ENCODE results near the gene SLC36A3. TPM values are rescaled to one million over a fixed set of nuclear protein-coding genes. Genes with fewer than 3 reads are reported as not detected.
A peak's percentile ranks its signal among the peaks of the same experiment; 100 is the strongest.

SLC36A3 gene
- total RNA-seq, 2 experiments from 2014 or later = not detected

- Histone ChIP-seq H3K36me3 (ENCODE audit: insufficient read depth, low read length) (peaks cover 62% of the 10 kb centered on the region), H3K27ac (ENCODE audit: low read depth, low read length, poor library complexity, severe bottlenecking) (peak overlapping the region; percentile 88), H2AFZ (ENCODE audit: low read length) (no peak overlapping the region), H3K4me1 (ENCODE audit: insufficient read depth, low read length, poor library complexity, severe bottlenecking) (peaks cover 46% of the 10 kb centered on the region), H3K9me2 (ENCODE audit: insufficient read depth, low read length) (no peaks in the 10 kb centered on the region), H3K79me2 (ENCODE audit: insufficient read depth, low read depth, low read length) (peaks cover 87% of the 10 kb centered on the region), H3K4me3 (ENCODE audit: low read depth, low read length, poor library complexity, severe bottlenecking) (peak overlapping the region; percentile 97), H4K20me1 (ENCODE audit: insufficient read depth, low read length) (peaks cover 8% of the 10 kb centered on the region; the same call in 1 of the 2 replicates), H3K9me3 (ENCODE audit: low read length) (no peaks in the 10 kb centered on the region), H3K4me2 (ENCODE audit: low read length) (peak overlapping the region; percentile 99)
- TF ChIP-seq, protein P1, sequence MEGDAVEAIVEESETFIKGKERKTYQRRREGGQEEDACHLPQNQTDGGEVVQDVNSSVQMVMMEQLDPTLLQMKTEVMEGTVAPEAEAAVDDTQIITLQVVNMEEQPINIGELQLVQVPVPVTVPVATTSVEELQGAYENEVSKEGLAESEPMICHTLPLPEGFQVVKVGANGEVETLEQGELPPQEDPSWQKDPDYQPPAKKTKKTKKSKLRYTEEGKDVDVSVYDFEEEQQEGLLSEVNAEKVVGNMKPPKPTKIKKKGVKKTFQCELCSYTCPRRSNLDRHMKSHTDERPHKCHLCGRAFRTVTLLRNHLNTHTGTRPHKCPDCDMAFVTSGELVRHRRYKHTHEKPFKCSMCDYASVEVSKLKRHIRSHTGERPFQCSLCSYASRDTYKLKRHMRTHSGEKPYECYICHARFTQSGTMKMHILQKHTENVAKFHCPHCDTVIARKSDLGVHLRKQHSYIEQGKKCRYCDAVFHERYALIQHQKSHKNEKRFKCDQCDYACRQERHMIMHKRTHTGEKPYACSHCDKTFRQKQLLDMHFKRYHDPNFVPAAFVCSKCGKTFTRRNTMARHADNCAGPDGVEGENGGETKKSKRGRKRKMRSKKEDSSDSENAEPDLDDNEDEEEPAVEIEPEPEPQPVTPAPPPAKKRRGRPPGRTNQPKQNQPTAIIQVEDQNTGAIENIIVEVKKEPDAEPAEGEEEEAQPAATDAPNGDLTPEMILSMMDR (conservative IDR thresholded peaks at IDR 0.05; ENCODE audit: low read length) = no peak
- TF ChIP-seq EZH2phosphoT487 (IDR thresholded peaks at IDR 0.05; ENCODE audit: borderline replicate concordance, low read depth, low read length) = no peak
- intact Hi-C loops (cut with micrococcal nuclease; ENCODE audit: unreplicated experiment) = loop anchor here (5.0 to 10.0 kb wide), 2 partner anchors 59 to 773 kb away; no protein-coding TSS in a partner anchor
- DNase-seq (ENCODE audit: low spot score) = no peak
- BruUV-seq (replicated peaks) = no TSS peak
- ChIA-PET POLR2A (interaction anchor here (0.6 to 2.3 kb wide), 10 partner anchors 10 to 991 kb away, joined by 3 to 8 read pairs (median 4); partner anchors contain the start of gene CCDC69), CTCF (ENCODE audit: unreplicated experiment) (interaction anchor here (1.0 to 1.8 kb wide), 4 partner anchors 44 to 131 kb away, joined by 3 to 6 read pairs (median 4); no protein-coding TSS in a partner anchor)
These were observed 45.4 kb downstream of the SLC36A3 start for GRCh38 chr5:151258201-151258611.

GRCh38 chr5:151257731-151258181 lies 45.8 kb downstream of the SLC36A3 start:
- Histone ChIP-seq H3K27ac (ENCODE audit: low read depth, low read length, poor library complexity, severe bottlenecking) (peak overlapping the region; percentile 88), H3K79me2 (ENCODE audit: insufficient read depth, low read depth, low read length) (peaks cover 84% of the 10 kb centered on the region)
- intact Hi-C loops (cut with micrococcal nuclease; ENCODE audit: unreplicated experiment) = loop anchor here (2.0 to 10.0 kb wide), 3 partner anchors 60 to 773 kb away; no protein-coding TSS in a partner anchor

More at GRCh38 chr5:151257731-151258181, 45.8 kb downstream of the SLC36A3 start:
- Histone ChIP-seq H2AFZ (ENCODE audit: low read length) (no peak overlapping the region), H3K9me3 (ENCODE audit: low read length) (no peaks in the 10 kb centered on the region), H3K36me3 (ENCODE audit: insufficient read depth, low read length) (peaks cover 59% of the 10 kb centered on the region), H3K9me2 (ENCODE audit: insufficient read depth, low read length) (no peaks in the 10 kb centered on the region), H4K20me1 (ENCODE audit: insufficient read depth, low read length) (peaks cover 9% of the 10 kb centered on the region; the same call in 1 of the 2 replicates), H3K4me2 (ENCODE audit: low read length) (peak overlapping the region; percentile 99), H3K4me1 (ENCODE audit: insufficient read depth, low read length, poor library complexity, severe bottlenecking) (peaks cover 46% of the 10 kb centered on the region), H3K4me3 (ENCODE audit: low read depth, low read length, poor library complexity, severe bottlenecking) (peak overlapping the region; percentile 97)
- BruUV-seq (replicated peaks) = no TSS peak
- TF ChIP-seq, protein P1 (conservative IDR thresholded peaks at IDR 0.05; ENCODE audit: low read length) = no peak
- TF ChIP-seq EZH2phosphoT487 (IDR thresholded peaks at IDR 0.05; ENCODE audit: borderline replicate concordance, low read depth, low read length) = no peak
- ChIA-PET POLR2A (interaction anchor here (0.6 to 2.3 kb wide), 15 partner anchors 10 to 992 kb away, joined by 3 to 8 read pairs (median 4); partner anchors contain the start of gene CCDC69), CTCF (ENCODE audit: unreplicated experiment) (interaction anchor here (0.6 to 1.8 kb wide), 6 partner anchors 36 to 142 kb away, joined by 3 to 6 read pairs (median 4); no protein-coding TSS in a partner anchor)
- DNase-seq (ENCODE audit: low spot score) = peak; percentile 88

Measured in OCI-LY7 (cell line).